Uterus (tissue), 4 donors: Measurements from ENCODE around the gene HEXA. TPM values are rescaled to one million over a fixed set of nuclear protein-coding genes. Genes with fewer than 3 reads are reported as not detected.

ENCODE experiments used
- total RNA-seq, 4 donors: library from RNA; depleted of rRNA in 3 of 4; stranded (reverse); fragments of >200 nt in 3 of 4; gene quantifications; one replicate each; pipeline versions ENCODE4 v1.1.0 to v1.2.4, GENCODE V29; 2014 to 2023
- donor health status: DM: yes; HTN: yes; CAD: no.

HEXA gene
- total RNA-seq, 4 donors from 2014 or later, result 14.9 to 86.0 (median 52.9) TPM

Other genes starting within 250 kb of the HEXA start
- 1 to 10 TPM in 1 of 4 donors, under 1 TPM in 1, not detected in 2; 0.67 to 4.1 TPM for gene GRAMD2A, start 178.2 kb downstream of the HEXA start, total RNA-seq
- 100 to 1,000 TPM; 101 to 443 (median 191) TPM for gene PKM, start 144.8 kb downstream of the HEXA start, total RNA-seq
- 100 to 1,000 TPM in 1 of 4 donors, 10 to 100 TPM in 3; 32.1 to 111 (median 55.6) TPM for gene PARP6, start 103.5 kb downstream of the HEXA start, total RNA-seq
- gene CELF6, start 55.9 kb downstream of the HEXA start, total RNA-seq, result 10 to 100 TPM in 1 of 4 donors, 1 to 10 TPM in 3; 1.9 to 12.3 (median 5.6) TPM
- gene TMEM202, start 22.3 kb upstream of the HEXA start, total RNA-seq, result not detected
- 100 to 1,000 TPM in 1 of 4 donors, 10 to 100 TPM in 3; 28.2 to 215 (median 53.7) TPM for gene ARIH1, start 98.3 kb upstream of the HEXA start, total RNA-seq